ENCODE results near the gene DDX27. TPM values are rescaled to one million over a fixed set of nuclear protein-coding genes. Genes with fewer than 3 reads are reported as not detected.

Gene DDX27
- total and polyA plus RNA-seq, 2 of the 13 experiments (the other 11 are each of a cell fraction or from before 2014, with no cell fraction given), result 42.6 to 72.8 TPM

DNA sequence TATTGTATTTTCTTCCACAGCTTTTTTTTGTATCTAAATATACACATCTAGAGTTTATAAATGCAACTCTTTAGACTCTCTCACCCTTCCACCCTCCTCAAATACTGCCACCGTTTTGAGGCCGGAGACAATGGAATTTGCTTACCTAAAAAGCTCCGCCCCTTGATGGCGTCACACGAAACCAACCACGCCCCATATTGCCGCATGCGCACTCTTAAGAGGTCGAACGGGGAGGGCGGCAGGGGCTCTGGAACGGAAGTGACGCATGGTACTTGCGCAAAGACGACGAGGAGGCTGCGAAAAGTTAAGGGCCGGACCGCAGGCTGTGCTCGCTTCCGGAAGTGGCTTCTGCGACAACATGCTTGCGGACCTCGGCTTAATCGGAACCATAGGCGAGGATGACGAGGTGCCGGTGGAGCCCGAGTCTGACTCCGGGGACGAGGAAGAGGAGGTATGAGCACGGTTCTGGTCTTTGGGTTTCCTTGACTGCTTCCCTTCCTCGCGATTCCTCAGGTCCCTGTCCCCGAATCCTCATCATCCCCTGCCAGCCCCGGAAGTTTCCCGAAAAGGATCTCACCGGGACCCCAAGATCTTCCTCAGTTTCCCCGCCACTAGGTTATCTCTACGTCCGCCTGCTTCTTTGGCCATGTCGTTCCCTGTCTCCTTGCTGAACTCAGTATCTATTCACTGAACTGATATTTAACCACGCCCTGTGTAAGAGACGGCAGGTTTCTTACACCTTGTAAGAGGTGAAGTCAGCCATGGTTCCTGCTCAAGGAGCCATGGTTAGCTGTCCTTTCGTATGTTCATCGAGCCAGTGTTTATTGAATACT, at the start of gene DDX27 (continued):
- TF ChIP-seq ZNF781 (CRISPR knock-in tag; IDR thresholded peaks at IDR 0.05; ENCODE audit: borderline replicate concordance, not compliant biosample characterization) (peak; percentile 98), MLLT10 (CRISPR knock-in tag; IDR thresholded peaks at IDR 0.05) (no peak), KDM5B (CRISPR knock-in tag; IDR thresholded peaks at IDR 0.05; ENCODE audit: borderline replicate concordance) (peak; percentile 92; the same call in 1 of the 2 replicates), SMAD9 (CRISPR knock-in tag; IDR thresholded peaks at IDR 0.05) (peak; percentile 89; the same call in 1 of the 2 replicates), ZNF567 (CRISPR knock-in tag; IDR thresholded peaks at IDR 0.05; ENCODE audit: borderline replicate concordance) (peak; percentile 95), PITX1 (CRISPR knock-in tag; IDR thresholded peaks at IDR 0.05) (peak; percentile 89), U2AF1 (optimal IDR thresholded peaks at IDR 0.05; ENCODE audit: low read depth, low read length) (no peak), RXRB (CRISPR knock-in tag; IDR thresholded peaks at IDR 0.05; ENCODE audit: borderline replicate concordance) (peak; percentile 54; the same call in 1 of the 2 replicates), NONO (IDR thresholded peaks at IDR 0.05) (no peak), NONO (CRISPR knock-in tag; conservative IDR thresholded peaks at IDR 0.05) (peak; percentile 90), ZNF44 (CRISPR knock-in tag; IDR thresholded peaks at IDR 0.05) (peak; percentile 94), POLR2G (IDR thresholded peaks at IDR 0.05; ENCODE audit: low read depth, low read length) (peak; percentile 98), SATB2 (CRISPR knock-in tag; IDR thresholded peaks at IDR 0.05) (peak; percentile 63; the same call in 1 of the 2 replicates), JUND (CRISPR knock-in tag; IDR thresholded peaks at IDR 0.05) (peak; percentile 57; the same call in 1 of the 2 replicates), PTBP1 (IDR thresholded peaks at IDR 0.05; ENCODE audit: low read depth, low read length, poor library complexity, severe bottlenecking) (no peak), HDAC2 (CRISPR knock-in tag; IDR thresholded peaks at IDR 0.05) (peak; percentile 92), ZNF543 (CRISPR knock-in tag; IDR thresholded peaks at IDR 0.05) (no peak), DR1 (CRISPR knock-in tag; IDR thresholded peaks at IDR 0.05) (peak; percentile 54; the same call in 1 of the 2 replicates), EZH2 (conservative IDR thresholded peaks at IDR 0.05; ENCODE audit: low read depth, low read length) (no peak), SIN3B (IDR thresholded peaks at IDR 0.05; ENCODE audit: low read length) (no peak), TCF7 (IDR thresholded peaks at IDR 0.05; ENCODE audit: low read depth) (no peak)
- TF ChIP-seq, protein P1, sequence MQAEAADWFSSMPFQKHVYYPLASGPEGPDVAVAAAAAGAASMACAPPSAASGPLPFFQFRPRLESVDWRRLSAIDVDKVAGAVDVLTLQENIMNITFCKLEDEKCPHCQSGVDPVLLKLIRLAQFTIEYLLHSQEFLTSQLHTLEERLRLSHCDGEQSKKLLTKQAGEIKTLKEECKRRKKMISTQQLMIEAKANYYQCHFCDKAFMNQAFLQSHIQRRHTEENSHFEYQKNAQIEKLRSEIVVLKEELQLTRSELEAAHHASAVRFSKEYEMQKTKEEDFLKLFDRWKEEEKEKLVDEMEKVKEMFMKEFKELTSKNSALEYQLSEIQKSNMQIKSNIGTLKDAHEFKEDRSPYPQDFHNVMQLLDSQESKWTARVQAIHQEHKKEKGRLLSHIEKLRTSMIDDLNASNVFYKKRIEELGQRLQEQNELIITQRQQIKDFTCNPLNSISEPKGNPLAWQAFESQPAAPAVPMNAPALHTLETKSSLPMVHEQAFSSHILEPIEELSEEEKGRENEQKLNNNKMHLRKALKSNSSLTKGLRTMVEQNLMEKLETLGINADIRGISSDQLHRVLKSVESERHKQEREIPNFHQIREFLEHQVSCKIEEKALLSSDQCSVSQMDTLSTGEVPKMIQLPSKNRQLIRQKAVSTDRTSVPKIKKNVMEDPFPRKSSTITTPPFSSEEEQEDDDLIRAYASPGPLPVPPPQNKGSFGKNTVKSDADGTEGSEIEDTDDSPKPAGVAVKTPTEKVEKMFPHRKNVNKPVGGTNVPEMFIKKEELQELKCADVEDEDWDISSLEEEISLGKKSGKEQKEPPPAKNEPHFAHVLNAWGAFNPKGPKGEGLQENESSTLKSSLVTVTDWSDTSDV (CRISPR knock-in tag; IDR thresholded peaks at IDR 0.05), result no peak
- TF ChIP-seq, protein P2, sequence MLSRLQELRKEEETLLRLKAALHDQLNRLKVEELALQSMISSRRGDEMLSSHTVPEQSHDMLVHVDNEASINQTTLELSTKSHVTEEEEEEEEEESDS (CRISPR knock-in tag; IDR thresholded peaks at IDR 0.05; ENCODE audit: borderline replicate concordance), result no peak; the same call in none of the 2 replicates
- TF ChIP-seq, protein P3, sequence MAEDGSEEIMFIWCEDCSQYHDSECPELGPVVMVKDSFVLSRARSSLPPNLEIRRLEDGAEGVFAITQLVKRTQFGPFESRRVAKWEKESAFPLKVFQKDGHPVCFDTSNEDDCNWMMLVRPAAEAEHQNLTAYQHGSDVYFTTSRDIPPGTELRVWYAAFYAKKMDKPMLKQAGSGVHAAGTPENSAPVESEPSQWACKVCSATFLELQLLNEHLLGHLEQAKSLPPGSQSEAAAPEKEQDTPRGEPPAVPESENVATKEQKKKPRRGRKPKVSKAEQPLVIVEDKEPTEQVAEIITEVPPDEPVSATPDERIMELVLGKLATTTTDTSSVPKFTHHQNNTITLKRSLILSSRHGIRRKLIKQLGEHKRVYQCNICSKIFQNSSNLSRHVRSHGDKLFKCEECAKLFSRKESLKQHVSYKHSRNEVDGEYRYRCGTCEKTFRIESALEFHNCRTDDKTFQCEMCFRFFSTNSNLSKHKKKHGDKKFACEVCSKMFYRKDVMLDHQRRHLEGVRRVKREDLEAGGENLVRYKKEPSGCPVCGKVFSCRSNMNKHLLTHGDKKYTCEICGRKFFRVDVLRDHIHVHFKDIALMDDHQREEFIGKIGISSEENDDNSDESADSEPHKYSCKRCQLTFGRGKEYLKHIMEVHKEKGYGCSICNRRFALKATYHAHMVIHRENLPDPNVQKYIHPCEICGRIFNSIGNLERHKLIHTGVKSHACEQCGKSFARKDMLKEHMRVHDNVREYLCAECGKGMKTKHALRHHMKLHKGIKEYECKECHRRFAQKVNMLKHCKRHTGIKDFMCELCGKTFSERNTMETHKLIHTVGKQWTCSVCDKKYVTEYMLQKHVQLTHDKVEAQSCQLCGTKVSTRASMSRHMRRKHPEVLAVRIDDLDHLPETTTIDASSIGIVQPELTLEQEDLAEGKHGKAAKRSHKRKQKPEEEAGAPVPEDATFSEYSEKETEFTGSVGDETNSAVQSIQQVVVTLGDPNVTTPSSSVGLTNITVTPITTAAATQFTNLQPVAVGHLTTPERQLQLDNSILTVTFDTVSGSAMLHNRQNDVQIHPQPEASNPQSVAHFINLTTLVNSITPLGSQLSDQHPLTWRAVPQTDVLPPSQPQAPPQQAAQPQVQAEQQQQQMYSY (CRISPR knock-in tag; IDR thresholded peaks at IDR 0.05), result peak; percentile 94
